OCI-LY7 (cell line): ENCODE results near the gene PITX2. TPM values are rescaled to one million over a fixed set of nuclear protein-coding genes. Genes with fewer than 3 reads are reported as not detected.

Experiments
- BruUV-seq: library from RNA; stranded (reverse); fragments of 400-500 nt; replicated peaks from 2 replicates; lab custom pipeline; 2021; lab: Mats Ljungman, UMichigan
- CTCF ChIA-PET: fragments of 300-600 bp; sonication (Branson Sonifier 250); formaldehyde crosslinking; loops from one replicate; lab custom pipeline; 2022; ENCODE audit warnings: antibody characterized with exemption; ENCODE audit not compliant: unreplicated experiment; lab: Charles Lee
- POLR2A ChIA-PET: fragments of 300-600 bp; sonication (Branson Sonifier 250); formaldehyde crosslinking; loops from one replicate; lab custom pipeline; 2022; ENCODE audit warnings: antibody characterized with exemption; lab: Charles Lee
- DNase-seq: peaks from one replicate; pipeline ENCODE4 v3.0.0-alpha.2; 2015; ENCODE audit warnings: low spot score
- H2AFZ ChIP-seq: fragments of 200-600 bp; sonication (generic), shearing (Covaris generic); 2 replicates; pipeline ENCODE4 v1.6.1; 2014; ENCODE audit warnings: mild to moderate bottlenecking, antibody characterized with exemption, low read length, moderate library complexity
- H3K27ac ChIP-seq: fragments of 200-600 bp; sonication (generic); 2 replicates; pipeline ENCODE4 v1.5.1; 2014; ENCODE audit warnings: mixed run types, low read depth, mild to moderate bottlenecking, moderate library complexity, low read length, inconsistent platforms; ENCODE audit not compliant: poor library complexity, severe bottlenecking
- H3K36me3 ChIP-seq: fragments of 200-600 bp; sonication (generic); 2 replicates; pipeline ENCODE4 v1.6.1; 2014; ENCODE audit warnings: mild to moderate bottlenecking, antibody characterized with exemption, low read length, moderate library complexity, mixed read lengths; ENCODE audit not compliant: insufficient read depth
- H3K4me1 ChIP-seq: fragments of 200-600 bp; sonication (generic); 2 replicates; pipeline ENCODE4 v1.5.1; 2014; ENCODE audit warnings: mild to moderate bottlenecking, low read length; ENCODE audit not compliant: insufficient read depth, poor library complexity, severe bottlenecking
- H3K4me2 ChIP-seq: fragments of 200-600 bp; sonication (generic); 2 replicates; pipeline ENCODE4 v1.6.1; 2014; ENCODE audit warnings: mild to moderate bottlenecking, low read length
- H3K4me3 ChIP-seq: fragments of 200-600 bp; sonication (generic); 2 replicates; pipeline ENCODE4 v1.5.1; 2014; ENCODE audit warnings: mild to moderate bottlenecking, low read depth, low read length; ENCODE audit not compliant: poor library complexity, severe bottlenecking
- H3K79me2 ChIP-seq: fragments of 200-600 bp; sonication (generic); 2 replicates; pipeline ENCODE4 v1.6.1; 2016; ENCODE audit warnings: low read depth, mild to moderate bottlenecking, low read length, moderate library complexity, mixed read lengths; ENCODE audit not compliant: insufficient read depth
- H3K9me2 ChIP-seq: fragments of 200-600 bp; sonication (generic); 2 replicates; pipeline ENCODE4 v1.6.1; 2016; ENCODE audit warnings: mild to moderate bottlenecking, low read length, mixed read lengths; ENCODE audit not compliant: insufficient read depth
- H3K9me3 ChIP-seq: fragments of 200-600 bp; sonication (generic); 2 replicates; pipeline ENCODE4 v1.6.1; 2014; ENCODE audit warnings: mild to moderate bottlenecking, mixed run types, low read length, mixed read lengths
- H4K20me1 ChIP-seq: fragments of 200-600 bp; sonication (generic); 2 replicates; pipeline ENCODE4 v1.6.1; 2014; ENCODE audit warnings: mild to moderate bottlenecking, antibody characterized with exemption, low read length, moderate library complexity, mixed read lengths; ENCODE audit not compliant: insufficient read depth
- EZH2phosphoT487 ChIP-seq: fragments of 200-600 bp; sonication (generic); IDR thresholded peaks from 2 replicates; pipeline ENCODE4 v1.6.1; 2018; ENCODE audit warnings: low read depth, borderline replicate concordance, mild to moderate bottlenecking, mixed run types, antibody characterized with exemption, low read length, moderate library complexity, mixed read lengths
- intact Hi-C: fragments of 100-400 bp; cut with micrococcal nuclease; formaldehyde crosslinking; loops from one replicate; pipeline ENCODE4 v1.10.0; 2022; ENCODE audit not compliant: unreplicated experiment
- total RNA-seq, 2 experiments: library from RNA; depleted of rRNA in 1 of 2; stranded (reverse); fragments of >200 nt in 1 of 2; shearing (Covaris generic) in 1 of 2; gene quantifications; 2 replicates each; pipeline ENCODE4 v1.2.3, GENCODE V29; 2014 to 2022
- TF ChIP-seq, protein P1 (sequence below): fragments of 200-600 bp; sonication (generic); conservative IDR thresholded peaks from 2 replicates; pipeline ENCODE4 v1.5.1; 2014; ENCODE audit warnings: mild to moderate bottlenecking, antibody characterized with exemption, low read length, moderate library complexity, mixed read lengths

Gene PITX2
- total RNA-seq, 2 experiments from 2014 or later = 4.4 to 6.5 TPM

DNA sequence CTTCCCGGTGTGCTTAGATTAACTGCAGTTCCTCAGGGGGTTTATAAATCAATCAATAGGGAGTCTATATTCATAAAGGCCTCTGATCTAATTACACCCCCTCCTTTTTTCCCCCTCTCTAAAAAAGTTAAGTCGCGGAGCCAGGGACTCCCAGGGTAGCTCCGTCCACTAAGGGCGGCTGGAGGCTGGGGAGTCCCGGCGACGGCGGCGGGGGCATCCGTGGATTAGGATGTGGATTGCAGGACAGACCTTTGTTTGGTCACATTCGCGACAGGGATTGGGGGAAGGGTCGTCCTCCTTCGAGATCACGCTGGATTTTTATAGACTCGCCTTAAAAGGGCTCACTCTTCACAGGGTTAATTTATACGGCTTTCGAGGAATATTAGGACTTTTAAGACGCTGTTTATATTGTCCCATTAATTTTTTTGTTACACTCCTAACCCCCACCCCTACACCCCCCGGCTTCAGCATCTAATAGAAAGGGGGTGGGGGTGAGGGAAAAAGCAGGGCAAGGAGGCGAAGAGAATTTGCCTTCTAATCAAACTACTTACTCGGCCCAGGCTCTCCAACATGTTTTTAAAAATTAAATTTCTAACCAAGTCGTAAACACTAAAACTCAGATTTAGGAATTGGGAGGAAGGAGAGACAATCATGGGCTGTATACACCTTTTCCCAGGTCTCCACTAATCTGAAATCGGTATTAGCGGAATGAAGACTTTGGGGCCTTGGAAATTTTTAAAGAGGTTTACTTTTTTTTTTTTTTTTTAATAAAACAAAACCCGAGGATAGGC, 8.5 kb downstream of the PITX2 start:
- no peaks in the 10 kb centered on the region for H3K9me2 ChIP-seq
- no peak overlapping the region for H2AFZ ChIP-seq
- POLR2A ChIA-PET = no interaction called here
- CTCF ChIA-PET = no interaction called here
- no peaks in the 10 kb centered on the region for H3K4me1 ChIP-seq
- no TSS peak for BruUV-seq
- no peak for DNase-seq
- no peak for TF ChIP-seq EZH2phosphoT487
- TF ChIP-seq, protein P1, sequence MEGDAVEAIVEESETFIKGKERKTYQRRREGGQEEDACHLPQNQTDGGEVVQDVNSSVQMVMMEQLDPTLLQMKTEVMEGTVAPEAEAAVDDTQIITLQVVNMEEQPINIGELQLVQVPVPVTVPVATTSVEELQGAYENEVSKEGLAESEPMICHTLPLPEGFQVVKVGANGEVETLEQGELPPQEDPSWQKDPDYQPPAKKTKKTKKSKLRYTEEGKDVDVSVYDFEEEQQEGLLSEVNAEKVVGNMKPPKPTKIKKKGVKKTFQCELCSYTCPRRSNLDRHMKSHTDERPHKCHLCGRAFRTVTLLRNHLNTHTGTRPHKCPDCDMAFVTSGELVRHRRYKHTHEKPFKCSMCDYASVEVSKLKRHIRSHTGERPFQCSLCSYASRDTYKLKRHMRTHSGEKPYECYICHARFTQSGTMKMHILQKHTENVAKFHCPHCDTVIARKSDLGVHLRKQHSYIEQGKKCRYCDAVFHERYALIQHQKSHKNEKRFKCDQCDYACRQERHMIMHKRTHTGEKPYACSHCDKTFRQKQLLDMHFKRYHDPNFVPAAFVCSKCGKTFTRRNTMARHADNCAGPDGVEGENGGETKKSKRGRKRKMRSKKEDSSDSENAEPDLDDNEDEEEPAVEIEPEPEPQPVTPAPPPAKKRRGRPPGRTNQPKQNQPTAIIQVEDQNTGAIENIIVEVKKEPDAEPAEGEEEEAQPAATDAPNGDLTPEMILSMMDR = no peak
- no peaks in the 10 kb centered on the region for H4K20me1 ChIP-seq
- H3K27ac ChIP-seq = no peak overlapping the region
- H3K9me3 ChIP-seq = no peaks in the 10 kb centered on the region
- intact Hi-C loops = no loop called here
- H3K36me3 ChIP-seq = no peaks in the 10 kb centered on the region
- H3K4me2 ChIP-seq = no peak overlapping the region
- no peaks in the 10 kb centered on the region for H3K79me2 ChIP-seq
- no peak overlapping the region for H3K4me3 ChIP-seq

DNA sequence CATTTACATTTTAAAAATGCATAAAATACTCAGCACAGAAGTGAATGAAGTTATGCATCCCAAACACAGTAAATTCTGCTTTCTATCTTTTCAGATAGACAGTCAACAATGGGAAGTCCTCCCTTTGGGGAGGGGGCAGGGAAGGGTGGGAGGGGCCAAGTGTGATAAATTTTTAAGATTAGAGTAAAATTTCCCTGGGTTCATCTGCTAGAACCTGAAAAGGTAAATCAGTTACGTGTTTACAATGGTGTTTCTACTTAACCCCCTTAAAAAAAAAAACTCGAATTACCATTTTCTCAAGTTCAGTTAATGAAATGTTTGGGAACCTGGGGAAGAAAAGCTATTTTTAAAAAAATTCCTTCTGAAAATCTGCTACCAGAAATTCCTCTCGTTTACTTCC, 9.1 kb downstream of the PITX2 start:
- Histone ChIP-seq H3K9me2 (no peaks in the 10 kb centered on the region), H2AFZ (no peak overlapping the region), H3K79me2 (no peaks in the 10 kb centered on the region), H3K4me1 (no peaks in the 10 kb centered on the region), H3K27ac (no peak overlapping the region), H3K36me3 (no peaks in the 10 kb centered on the region), H4K20me1 (no peaks in the 10 kb centered on the region), H3K4me3 (no peak overlapping the region), H3K4me2 (no peak overlapping the region), H3K9me3 (no peaks in the 10 kb centered on the region)
- TF ChIP-seq, protein P1 = no peak
- no peak for TF ChIP-seq EZH2phosphoT487
- POLR2A ChIA-PET = interaction anchor here (0.6 to 1.0 kb wide), 2 partner anchors 8 to 17 kb away, joined by 3 to 4 read pairs; no protein-coding TSS in a partner anchor
- no TSS peak for BruUV-seq
- CTCF ChIA-PET = no interaction called here
- DNase-seq = no peak
- intact Hi-C loops = no loop called here
